ENCODE results near the gene MTHFR.
"Not testable (repeated sequence)": the region's sequence is repeated elsewhere in the genome, so short reads cannot be mapped to it uniquely, and the experiment has no call there.

The MTHFR gene

DNA sequence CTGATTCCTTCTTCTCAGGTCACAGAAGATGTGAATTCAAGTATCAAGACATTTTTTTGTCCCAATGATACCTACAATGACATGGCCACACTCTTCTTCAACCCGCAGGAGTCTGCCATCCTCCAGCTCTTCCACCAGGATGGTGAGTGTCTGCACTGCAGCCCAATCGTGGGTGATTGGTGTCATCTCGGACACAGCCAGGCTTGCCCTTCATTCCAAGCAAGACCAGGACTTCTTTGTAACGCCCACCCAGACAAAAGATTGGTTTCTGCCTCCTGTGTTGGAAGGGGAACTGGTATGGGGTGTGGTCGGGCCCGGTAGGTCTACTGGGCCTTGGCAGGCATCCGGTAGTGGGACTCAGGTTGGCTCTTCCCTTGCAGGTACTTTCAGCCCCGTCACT lies 27.7 kb upstream of the MTHFR start:
- no peak for DNase-seq (ENCODE audit: low read depth in 3 of 3)

DNA sequence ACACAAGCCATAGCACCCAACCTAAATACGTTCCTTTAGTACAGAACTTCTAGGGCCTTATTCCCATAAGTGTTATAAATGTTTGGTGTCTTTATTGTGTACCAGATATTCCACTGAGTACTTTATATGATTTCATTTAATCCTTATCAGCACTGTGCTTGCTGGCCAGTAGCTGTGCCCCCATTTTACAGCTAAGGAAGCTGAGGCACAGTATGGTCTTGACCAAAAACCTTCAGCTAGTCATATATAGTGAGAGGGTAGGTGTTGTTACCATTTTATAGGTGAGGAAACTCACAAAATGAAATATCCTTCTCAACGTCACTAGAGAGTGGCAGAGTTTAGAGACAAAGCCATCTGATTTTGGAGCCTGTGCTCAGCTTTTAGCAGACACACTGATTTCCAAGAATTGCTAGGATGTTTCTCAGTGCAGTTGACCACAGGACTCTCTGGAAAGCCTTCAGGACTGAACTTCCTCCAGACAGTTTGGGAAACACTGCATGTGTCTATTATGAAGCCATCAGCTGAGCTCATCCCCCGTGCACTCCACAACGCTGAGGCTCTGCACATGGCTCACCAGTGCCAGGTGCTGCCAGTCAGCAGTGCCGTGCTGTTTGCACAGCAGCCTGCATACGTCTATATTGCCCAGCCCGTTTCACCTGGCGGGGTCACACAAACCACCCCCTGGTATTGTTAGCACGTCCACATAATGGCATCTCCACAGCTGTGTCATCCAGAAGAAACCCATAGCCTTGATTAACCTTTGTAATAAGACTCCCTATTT lies 26.4 kb upstream of the MTHFR start:
- DNase-seq (ENCODE audit: low read depth in 3 of 3) = no peak

DNA sequence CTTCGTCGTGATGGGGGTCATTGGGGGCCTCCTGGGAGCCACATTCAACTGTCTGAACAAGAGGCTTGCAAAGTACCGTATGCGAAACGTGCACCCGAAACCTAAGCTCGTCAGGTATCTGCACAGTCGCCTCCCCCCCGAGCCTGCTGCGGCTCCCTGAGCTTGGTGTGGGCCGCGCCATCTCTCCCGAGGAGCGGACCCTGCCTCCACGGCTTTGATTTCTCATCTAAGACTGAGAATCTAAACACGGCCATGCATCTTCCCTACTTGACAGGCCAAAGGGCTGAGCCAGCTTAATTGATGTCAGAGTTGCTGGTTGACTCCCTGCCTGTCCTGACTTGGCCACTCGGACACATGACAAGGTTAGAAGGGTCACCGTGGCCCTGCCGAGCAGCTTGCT lies 22.7 kb upstream of the MTHFR start:
- no peak for DNase-seq (ENCODE audit: low read depth in 3 of 3)

DNA sequence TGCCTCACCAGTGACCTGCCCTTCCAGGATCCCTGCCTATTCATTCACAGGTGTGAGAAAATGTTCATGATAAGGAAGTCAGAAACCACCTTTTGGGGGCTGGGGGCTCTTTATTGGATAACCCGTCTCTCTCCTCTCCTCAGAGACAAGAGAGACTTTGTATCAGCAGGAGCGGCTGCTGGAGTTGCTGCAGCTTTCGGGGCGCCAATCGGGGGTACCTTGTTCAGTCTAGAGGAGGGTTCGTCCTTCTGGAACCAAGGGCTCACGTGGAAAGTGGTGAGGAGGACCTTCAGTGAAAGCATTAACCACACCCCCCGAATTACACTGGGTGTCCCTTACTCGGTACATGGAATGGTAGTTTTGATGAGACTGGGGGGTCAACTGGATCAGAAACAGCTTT lies 21.2 kb upstream of the MTHFR start:
- DNase-seq (ENCODE audit: low read depth in 3 of 3) = no peak

DNA sequence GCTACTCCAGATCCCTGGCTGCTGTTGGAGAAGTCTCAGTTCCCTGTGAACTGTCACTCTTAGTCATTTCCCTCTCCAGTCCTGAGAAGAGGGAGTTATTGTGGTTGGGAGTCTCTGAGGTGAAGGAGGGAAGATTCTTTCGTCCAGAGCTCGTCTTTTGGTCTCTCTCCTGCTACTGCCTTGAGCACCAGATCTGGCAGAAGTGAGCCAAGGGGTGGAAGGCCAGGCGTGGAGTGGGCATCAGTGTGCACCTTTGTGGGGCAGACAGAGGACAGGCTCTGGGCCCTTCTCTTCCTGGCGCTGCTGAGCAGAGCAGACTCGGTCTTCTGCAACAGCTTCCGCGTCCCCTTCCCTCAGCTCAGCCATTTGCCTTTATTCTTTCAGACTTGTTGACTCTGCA lies 19.4 kb upstream of the MTHFR start:
- no peak for DNase-seq (ENCODE audit: low read depth in 3 of 3)

DNA sequence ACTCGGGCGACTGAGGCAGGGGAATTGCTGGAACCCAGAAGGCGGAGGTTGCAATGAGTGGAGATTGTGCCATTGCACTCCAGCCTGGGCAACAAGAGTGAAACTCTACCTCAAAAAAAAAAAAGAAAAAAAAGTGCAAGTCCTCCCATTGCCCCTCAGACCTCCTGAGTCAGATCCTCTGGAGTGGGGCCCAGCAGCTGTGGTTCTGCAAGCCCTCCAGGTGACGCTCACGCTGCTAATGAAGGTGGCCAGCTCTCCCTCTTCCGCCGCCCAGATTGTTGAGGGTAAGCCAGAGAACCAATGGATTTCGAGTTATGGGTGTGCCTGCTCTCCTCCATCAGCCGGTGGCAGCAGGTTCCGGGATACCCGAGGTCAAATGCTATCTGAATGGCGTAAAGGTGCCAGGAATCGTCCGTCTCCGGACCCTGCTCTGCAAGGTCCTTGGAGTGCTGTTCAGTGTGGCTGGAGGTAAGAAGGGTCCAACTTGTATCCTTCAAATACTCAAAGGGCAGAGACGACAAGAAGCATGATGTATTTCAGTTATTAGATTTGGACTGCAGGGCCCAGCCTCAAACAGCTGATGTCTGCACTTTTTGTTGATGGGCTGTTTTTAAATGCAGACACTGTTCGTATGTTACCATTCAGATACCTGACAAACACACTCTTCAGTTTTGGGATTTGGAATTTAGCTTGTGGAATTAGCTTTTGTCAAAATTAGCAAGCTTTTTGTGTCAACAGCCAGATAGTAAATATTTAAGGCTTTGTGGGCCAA lies 17.8 kb upstream of the MTHFR start:
- DNase-seq (ENCODE audit: low read depth in 3 of 3) = no peak

DNA sequence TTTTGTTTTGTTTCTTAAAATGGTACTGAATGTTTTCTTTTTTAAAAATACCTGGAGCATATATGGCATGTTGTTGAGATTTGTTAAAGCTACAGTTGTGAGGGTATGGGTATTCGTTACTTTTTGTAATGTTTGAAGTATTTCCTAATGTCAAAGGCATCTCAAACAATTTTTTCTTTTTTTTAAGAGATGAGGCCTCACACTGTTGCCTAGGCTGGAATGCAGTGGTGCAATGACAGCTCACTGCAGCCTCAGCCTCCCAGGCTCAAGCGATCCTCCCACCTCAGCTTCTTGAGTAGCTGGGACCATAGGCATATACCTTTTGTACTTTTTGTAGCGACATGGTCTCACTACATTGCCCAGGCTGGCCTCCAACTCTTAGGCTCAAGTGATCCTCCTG lies 16.3 kb upstream of the MTHFR start:
- DNase-seq (ENCODE audit: low read depth in 3 of 3) = no peak

DNA sequence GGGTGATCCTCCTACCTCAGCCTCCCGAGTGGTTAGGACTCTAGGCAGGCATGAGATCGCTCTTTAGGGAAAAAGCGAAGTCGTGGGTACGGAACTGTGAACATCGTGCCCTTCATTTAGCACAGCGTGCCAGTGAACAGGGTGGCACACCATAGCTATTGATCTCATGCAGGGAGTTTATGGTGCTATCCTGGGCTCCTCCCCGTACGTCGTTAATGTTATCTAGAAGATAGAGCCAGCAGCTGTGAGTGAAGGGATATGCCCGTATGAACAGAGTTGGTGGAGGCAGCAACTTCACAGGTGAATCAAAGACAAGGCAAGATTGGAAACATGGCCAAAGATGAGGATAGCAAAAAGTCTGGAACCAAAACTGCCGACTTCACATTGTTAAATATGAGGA lies 11.4 kb upstream of the MTHFR start:
- no peak for DNase-seq (ENCODE audit: low read depth in 3 of 3)

DNA sequence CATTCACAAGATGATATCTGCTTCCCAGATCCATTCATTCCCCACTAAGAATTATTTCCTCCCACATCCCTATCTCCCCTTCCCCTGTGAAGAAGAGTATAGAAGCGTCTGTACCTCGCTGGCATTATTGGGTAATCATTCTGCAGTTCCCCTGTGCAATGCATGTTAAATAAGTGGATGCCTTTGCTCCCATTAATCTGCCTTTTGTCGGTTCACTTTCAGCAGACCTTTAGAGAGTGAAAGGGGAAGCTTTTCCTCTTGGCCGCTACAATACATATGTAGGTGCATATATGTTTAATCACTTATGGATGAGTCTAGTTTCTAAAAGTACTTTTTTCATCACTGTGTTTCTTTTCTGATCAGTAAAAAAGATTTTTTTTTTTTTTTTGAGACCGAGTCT lies 7.3 kb upstream of the MTHFR start:
- no peak for DNase-seq (ENCODE audit: low read depth in 3 of 3)

DNA sequence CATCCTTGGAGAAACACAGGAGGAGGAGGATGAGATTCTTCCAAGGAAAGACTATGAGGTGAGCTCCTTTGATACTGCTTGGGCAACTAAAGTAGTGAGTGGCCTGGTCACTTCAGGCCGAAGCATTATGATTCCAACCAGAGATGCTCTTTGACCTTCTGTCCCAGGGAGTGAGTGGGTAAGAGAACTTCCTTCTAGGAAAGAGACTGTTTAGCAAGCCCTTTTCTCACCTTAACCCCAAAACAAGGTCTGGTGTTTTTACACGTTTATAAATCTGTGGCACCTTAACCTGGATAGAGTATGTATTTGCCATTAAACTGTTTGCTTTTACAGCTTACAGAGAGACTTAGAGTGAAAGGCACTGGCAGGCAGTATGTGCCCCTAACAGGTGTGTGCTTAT lies 1.4 kb upstream of the MTHFR start:
- DNase-seq (ENCODE audit: low read depth in 3 of 3) = no peak

DNA sequence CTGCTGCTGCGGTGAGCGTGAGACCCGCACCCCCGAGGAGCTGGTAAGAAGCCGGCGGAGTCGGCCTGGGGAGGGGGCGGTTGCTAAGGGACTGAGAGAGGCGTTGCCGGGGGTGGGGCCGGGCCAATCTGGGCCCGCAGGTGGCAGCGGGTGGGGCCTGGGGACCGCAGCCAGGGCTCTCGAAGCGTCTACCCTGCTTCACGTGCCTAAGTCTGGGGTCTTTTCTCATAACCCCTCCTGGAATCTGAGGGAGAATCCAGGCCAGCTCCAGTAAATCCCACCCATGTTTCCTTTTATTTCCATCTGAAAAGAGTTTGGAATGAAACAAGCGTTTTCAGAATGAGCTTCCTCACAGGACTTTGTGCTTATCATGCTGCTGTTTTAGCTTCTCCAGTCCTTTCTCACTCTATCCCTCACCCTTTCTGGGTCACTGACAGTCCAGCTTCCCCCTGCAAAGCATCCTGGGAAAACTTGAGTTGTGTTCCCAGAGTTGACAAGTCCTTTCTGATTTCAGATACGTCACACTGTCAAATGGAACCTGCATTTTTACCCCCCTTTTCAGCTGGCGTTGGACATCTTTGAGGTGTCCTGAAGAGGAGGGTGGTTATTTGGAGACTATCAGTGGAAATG lies 658 bp upstream of the MTHFR start:
- no peak for DNase-seq (ENCODE audit: low read depth in 3 of 3)

DNA sequence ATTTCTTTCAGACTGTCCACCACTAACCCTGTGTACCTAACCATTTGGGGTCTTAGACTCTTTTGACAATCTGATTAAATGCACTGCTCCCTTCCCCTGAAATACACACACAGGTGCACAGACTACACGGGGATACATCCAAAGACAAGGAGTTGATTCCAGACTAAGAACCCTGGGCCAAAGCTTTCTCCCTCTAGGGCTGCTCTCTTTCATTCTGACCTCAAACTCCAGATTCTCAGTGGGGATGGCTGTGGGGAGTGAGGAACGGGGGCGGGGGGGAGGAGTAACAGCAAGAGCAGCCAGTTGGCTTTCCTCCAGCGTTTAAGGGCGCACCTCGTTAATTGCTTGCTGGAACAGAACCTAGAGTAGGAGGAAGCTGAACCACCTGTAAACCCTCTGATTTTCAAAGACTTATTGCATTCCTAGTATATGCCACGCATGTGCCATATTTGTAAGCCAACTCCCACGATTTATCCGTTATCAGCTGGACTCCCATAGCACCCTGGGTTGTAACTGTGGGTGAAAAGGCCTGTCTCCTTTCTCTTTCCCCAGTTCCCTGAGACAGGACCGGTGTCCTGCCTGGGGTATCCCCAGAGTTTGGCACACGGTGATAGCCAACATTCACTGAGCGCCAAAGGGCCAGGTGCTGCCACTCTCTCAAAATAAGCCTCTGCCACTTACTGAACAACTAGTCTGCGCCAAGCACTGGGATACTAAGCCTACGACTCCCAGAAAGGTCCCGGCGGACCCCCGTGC lies 920 bp downstream of the MTHFR start:
- peak in 1 of 3 experiments; percentile 24 for DNase-seq (ENCODE audit: low read depth in 3 of 3)

DNA sequence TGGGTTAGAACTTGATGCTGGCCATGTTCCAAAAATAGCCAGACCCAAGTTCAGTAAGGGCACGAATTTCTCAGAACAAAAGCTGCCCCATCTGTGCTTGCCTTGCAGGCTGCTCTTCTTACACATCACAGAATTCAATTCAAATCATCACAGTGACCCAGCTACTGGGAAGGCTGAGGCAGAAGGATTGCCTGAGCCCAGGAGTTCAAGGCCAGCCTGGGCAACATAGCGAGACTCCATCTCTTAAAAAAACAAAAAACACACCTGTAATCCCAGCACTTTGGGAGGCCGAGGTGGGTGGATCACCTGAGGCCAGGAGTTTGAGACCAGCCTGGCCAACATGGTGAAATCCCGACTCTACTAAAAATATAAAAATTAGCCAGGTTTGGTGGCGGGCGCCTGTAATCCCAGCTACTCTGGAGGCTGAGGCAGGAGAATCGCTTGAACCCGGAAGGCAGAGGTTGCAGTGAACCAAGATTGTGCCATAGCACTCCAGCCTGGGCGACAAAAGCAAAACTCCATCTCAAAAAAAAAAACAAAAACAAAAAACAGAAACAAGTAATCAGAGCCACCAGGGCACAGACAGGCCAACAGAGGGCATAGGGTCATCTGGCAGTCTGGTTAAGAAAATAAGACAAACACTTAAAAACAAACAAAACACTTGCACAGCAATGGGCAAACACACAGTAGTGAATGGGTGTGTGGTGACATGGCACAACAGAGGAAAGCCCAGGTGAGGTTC lies 1.7 kb downstream of the MTHFR start:
- not testable (repeated sequence) for DNase-seq (ENCODE audit: low read depth in 3 of 3)

DNA sequence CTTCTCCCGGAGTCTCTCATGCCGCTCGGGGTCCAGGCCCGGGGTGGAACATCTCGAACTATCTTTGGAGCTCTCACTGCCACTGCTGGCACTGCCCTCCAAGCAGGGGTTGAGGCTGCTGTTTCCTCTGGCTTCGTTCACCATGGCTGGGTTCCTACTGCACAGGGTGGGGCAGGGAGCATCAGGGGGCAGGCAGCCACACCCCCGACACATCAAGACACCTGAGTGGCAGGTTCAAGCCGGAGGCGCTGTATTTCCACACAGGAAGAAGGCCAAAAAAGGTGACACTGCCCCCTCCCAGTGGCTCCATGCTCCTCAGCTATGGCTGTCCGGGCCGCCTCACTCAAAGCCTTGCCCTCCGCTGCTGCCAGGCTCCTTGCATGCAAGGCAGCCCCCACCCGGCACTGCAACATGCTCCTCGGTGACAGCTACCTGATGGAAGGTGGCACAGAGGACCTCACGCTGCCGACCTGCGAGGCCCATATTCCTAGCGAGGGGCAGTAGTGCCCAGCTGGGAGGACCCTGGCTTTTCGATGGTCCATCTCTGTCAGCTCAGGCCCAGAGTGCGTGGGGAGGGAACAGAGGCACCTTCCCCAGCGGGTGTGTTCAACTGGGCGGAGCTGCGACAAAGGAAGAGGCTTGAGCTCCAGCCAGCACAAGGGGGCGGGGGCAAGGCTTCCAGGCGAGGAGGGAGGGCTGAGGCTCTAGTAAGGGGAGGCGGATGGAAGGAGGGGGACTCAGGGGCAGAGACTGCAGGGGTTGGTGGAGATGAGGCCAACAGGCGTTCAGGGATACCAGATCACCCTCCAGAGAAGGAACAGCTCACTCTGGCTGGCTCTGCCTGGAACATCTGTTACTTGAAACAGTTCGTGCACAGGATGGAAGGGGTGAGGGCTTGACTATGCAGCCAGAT lies 2.5 kb downstream of the MTHFR start:
- DNase-seq (ENCODE audit: low read depth in 3 of 3) = peak; percentile 31 to 44 (median 40)

DNA sequence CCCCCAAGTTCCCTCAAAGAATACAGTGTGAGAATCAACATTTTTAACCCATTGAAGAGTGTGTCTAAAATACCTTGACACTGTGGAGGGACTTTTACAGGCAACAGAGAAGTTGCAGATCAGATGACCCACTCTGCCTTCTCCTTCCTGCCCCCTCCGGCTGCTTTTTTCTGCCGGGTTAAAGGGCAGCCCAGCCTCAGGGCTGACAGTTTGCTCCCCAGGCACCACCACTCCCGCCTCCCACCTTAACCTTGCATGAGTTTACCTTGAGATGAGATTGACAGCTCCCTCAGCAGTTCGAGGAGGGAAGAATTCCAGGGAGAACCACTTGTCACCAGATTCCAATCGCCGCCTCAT lies 3.2 kb downstream of the MTHFR start:
- no peak for DNase-seq (ENCODE audit: low read depth in 3 of 3)

DNA sequence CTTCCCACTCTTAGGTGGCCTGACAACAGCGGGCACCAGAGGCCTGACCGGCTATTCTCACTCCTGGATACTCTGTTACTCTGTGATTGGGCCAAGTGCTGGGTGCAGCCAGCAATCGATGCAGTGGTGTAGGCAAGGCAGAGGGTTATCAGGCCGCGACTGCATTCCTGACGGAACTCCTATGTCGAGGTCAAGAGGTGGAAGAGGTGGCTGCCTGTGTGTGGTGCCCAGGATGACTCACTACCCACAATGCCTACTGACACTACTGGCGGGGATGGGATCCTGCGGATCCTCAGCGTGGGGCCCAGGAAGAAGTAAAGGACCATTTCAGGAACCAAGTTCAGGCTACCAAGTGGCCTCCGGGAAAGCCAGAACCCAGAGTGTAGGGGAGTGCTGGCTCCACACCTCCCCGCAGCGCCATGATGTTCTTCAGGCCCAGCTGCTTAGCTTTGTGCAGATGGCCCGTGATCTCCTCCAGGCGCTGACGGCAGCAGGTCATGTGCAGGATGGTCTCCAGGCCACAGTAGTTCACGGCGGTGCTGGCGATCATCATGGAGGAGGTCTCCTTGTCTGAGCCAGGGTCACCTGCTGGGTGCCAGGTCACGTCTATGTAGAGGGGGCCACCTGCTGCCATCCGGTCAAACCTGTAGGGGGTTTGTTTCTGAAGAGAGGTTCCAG lies 4.9 kb downstream of the MTHFR start:
- DNase-seq (ENCODE audit: low read depth in 3 of 3) = no peak

DNA sequence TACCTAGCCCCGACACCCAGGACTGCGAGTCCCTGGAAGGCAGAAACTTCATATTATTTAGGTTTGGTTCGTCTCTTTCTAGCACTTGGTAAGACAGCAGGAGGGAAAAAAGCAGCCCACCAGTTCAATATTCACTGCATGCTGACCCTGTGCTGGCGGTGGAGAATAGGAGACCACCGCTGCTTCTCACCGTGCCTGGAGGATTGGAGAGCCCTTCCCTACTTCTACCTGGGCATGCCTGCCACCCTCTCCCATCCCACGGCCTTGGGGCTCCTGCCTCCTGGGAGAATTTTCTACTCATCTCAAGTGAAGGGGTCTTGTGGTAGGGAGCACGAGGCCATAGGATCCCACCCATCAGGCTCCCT lies 5.4 kb downstream of the MTHFR start:
- DNase-seq (ENCODE audit: low read depth in 3 of 3) = no peak

DNA sequence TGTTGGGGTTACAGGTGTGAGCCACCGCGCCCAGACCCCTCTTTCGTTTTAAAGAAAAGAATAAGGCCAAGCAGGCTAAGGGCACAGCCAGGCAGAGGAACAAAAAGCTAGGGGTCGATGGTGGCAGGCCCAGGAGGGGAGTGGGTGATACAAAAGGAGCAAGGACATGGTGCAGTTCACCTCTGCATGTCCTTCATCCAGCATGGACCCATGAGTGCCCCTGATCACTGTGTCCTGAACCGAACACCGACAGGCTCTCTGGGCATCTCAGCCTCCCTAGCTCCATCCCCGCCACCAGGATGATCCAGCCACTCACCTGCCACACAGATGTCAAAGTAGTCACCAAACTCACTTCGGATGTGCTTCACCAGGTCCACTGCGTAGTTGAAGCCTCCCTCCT lies 5.9 kb downstream of the MTHFR start:
- no peak for DNase-seq (ENCODE audit: low read depth in 3 of 3)

DNA sequence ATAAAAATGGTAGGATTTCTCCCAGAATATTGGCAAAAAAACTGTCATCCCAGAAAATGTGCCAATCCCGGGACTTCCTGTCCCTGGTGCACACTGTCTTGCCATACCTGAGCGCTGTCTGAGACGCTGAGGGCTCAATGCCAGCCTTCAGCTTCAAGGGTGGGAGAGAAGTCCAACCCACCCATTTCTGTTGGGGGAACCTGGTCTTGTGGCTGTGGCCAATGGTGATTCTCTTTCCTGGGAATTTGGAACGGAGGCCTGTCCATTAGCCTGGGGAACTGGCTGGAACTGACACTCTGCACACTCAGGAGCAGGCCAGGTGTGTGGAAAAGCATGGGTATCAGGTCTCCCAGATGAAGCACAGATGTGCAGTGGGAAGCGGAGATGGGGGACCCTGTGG lies 6.7 kb downstream of the MTHFR start:
- no peak for DNase-seq (ENCODE audit: low read depth in 3 of 3)

All from stimulated activated CD4-positive, alpha-beta T cell treated with anti-CD3 and anti-CD28 coated beads, TNF-alpha, amount 100 ng/mL, for 4 hours (primary cell).